Adipocyte (in vitro differentiated cells): ENCODE measurements around the gene UTP4.

Source experiments
- DNase-seq: peaks from one replicate; pipeline ENCODE4 v3.0.0-alpha.2; 2015; ENCODE audit warnings: low read depth
- H3K27me3 ChIP-seq: replicated peaks from 2 replicates; pipeline ENCODE4 v1.7.0; 2013; ENCODE audit warnings: mild to moderate bottlenecking, low read length, moderate library complexity; ENCODE audit not compliant: control insufficient read depth, insufficient read depth
- H3K36me3 ChIP-seq: 2 replicates; pipeline ENCODE4 v1.7.0; 2013; ENCODE audit warnings: low read length, mild to moderate bottlenecking, moderate library complexity; ENCODE audit not compliant: control insufficient read depth, insufficient read depth, severe bottlenecking
- H3K4me1 ChIP-seq: 2 replicates; pipeline ENCODE4 v1.7.0; 2013; ENCODE audit warnings: mild to moderate bottlenecking, low read length, moderate library complexity; ENCODE audit not compliant: control insufficient read depth, insufficient read depth
- H3K4me3 ChIP-seq: 2 replicates; pipeline ENCODE4 v1.7.0; 2013; ENCODE audit warnings: mild to moderate bottlenecking, low read length, moderate library complexity
- H3K9ac ChIP-seq: 2 replicates; pipeline ENCODE4 v1.7.0; 2013; ENCODE audit warnings: mild to moderate bottlenecking, low read length, moderate library complexity
- H3K9me3 ChIP-seq: 2 replicates; pipeline ENCODE4 v1.7.0; 2013; ENCODE audit warnings: mild to moderate bottlenecking, low read length, moderate library complexity; ENCODE audit not compliant: control insufficient read depth

UTP4 gene

GRCh38 chr16:69100071-69100691 lies 32.3 kb upstream of the UTP4 start:
- no peaks in the 10 kb centered on the region for H3K36me3 ChIP-seq
- H3K4me3 ChIP-seq = no peak overlapping the region
- no peak for DNase-seq
- H3K27me3 ChIP-seq = no peaks in the 10 kb centered on the region
- H3K9me3 ChIP-seq = no peaks in the 10 kb centered on the region
- no peak overlapping the region for H3K9ac ChIP-seq
- peaks cover 1% of the 10 kb centered on the region for H3K4me1 ChIP-seq

GRCh38 chr16:69105501-69106361 lies 26.7 kb upstream of the UTP4 start, which contains the start of gene HAS3:
TSS of gene HAS3 (plus strand) at chr16:69105653. CDS start at chr16:69109396, 3,743 bp downstream.
- peak; percentile 81 for DNase-seq
- Histone ChIP-seq H3K4me3 (peak within 1 kb of the TSS; percentile 84), H3K4me1 (peaks cover 20% of the 10 kb centered on the region), H3K36me3 (peaks cover 11% of the 10 kb centered on the region), H3K27me3 (no peaks in the 10 kb centered on the region), H3K9me3 (no peaks in the 10 kb centered on the region), H3K9ac (peak within 1 kb of the TSS; percentile 69)

- Histone ChIP-seq H3K4me3 (peak overlapping the region; percentile 72), H3K9ac (no peak overlapping the region), H3K9me3 (no peaks in the 10 kb centered on the region), H3K36me3 (peaks cover 11% of the 10 kb centered on the region), H3K27me3 (no peaks in the 10 kb centered on the region), H3K4me1 (peaks cover 20% of the 10 kb centered on the region)
- no peak for DNase-seq
Measured at GRCh38 chr16:69106491-69107315, 25.7 kb upstream of the UTP4 start.

GRCh38 chr16:69107316-69107962 lies 25.0 kb upstream of the UTP4 start:
- H3K4me1 ChIP-seq = peaks cover 20% of the 10 kb centered on the region
- no peaks in the 10 kb centered on the region for H3K9me3 ChIP-seq
- H3K4me3 ChIP-seq = peak overlapping the region; percentile 72
- no peak for DNase-seq
- peaks cover 11% of the 10 kb centered on the region for H3K36me3 ChIP-seq
- H3K9ac ChIP-seq = no peak overlapping the region
- no peaks in the 10 kb centered on the region for H3K27me3 ChIP-seq

GRCh38 chr16:69108064-69108904 lies 24.2 kb upstream of the UTP4 start:
- H3K4me1 ChIP-seq = peaks cover 20% of the 10 kb centered on the region
- no peak overlapping the region for H3K4me3 ChIP-seq
- no peak for DNase-seq
- peaks cover 11% of the 10 kb centered on the region for H3K36me3 ChIP-seq
- no peaks in the 10 kb centered on the region for H3K27me3 ChIP-seq
- no peaks in the 10 kb centered on the region for H3K9me3 ChIP-seq
- H3K9ac ChIP-seq = no peak overlapping the region

GRCh38 chr16:69108905-69109252 lies 23.6 kb upstream of the UTP4 start:
- DNase-seq = no peak
- H3K27me3 ChIP-seq = no peaks in the 10 kb centered on the region
- H3K9me3 ChIP-seq = no peaks in the 10 kb centered on the region
- peaks cover 15% of the 10 kb centered on the region for H3K36me3 ChIP-seq
- no peak overlapping the region for H3K4me3 ChIP-seq
- H3K9ac ChIP-seq = no peak overlapping the region
- H3K4me1 ChIP-seq = peaks cover 20% of the 10 kb centered on the region

- Histone ChIP-seq H3K4me3 (no peak overlapping the region), H3K27me3 (no peaks in the 10 kb centered on the region), H3K9ac (no peak overlapping the region), H3K36me3 (peaks cover 23% of the 10 kb centered on the region), H3K9me3 (no peaks in the 10 kb centered on the region), H3K4me1 (peaks cover 20% of the 10 kb centered on the region)
- no peak for DNase-seq
Measured at GRCh38 chr16:69109486-69110270, 22.8 kb upstream of the UTP4 start.

GRCh38 chr16:69110406-69110805 lies 22.0 kb upstream of the UTP4 start:
- Histone ChIP-seq H3K9me3 (no peaks in the 10 kb centered on the region), H3K27me3 (no peaks in the 10 kb centered on the region), H3K4me1 (peaks cover 17% of the 10 kb centered on the region), H3K9ac (no peak overlapping the region), H3K4me3 (no peak overlapping the region), H3K36me3 (peaks cover 29% of the 10 kb centered on the region)
- DNase-seq = no peak

- no peak overlapping the region for H3K4me3 ChIP-seq
- H3K9ac ChIP-seq = no peak overlapping the region
- H3K27me3 ChIP-seq = no peaks in the 10 kb centered on the region
- H3K4me1 ChIP-seq = peaks cover 14% of the 10 kb centered on the region
- DNase-seq = no peak
- peaks cover 32% of the 10 kb centered on the region for H3K36me3 ChIP-seq
- H3K9me3 ChIP-seq = no peaks in the 10 kb centered on the region
Measured at GRCh38 chr16:69111216-69111875, 21.1 kb upstream of the UTP4 start.
